ENCODE measurements around the gene SHROOM3.

SHROOM3 gene

GRCh38 chr4:76799718-76800117 lies 364.7 kb downstream of the SHROOM3 start:
- H3K36me3 ChIP-seq (ENCODE audit: insufficient read depth, insufficient read length, low read length) = no peaks in the 10 kb centered on the region
- H3K27me3 ChIP-seq (ENCODE audit: insufficient read depth, insufficient read length) = no peaks in the 10 kb centered on the region
- TF ChIP-seq ZNF274 (IDR thresholded peaks at IDR 0.05; ENCODE audit: low read depth, low read length) (no peak), SUZ12 (IDR thresholded peaks at IDR 0.05; ENCODE audit: extremely low read depth, insufficient read depth, insufficient read length) (no peak), YY1 (IDR thresholded peaks at IDR 0.05; ENCODE audit: insufficient read depth, insufficient read length) (no peak)
- H3K9ac ChIP-seq (ENCODE audit: insufficient read length, low read depth) = no peak overlapping the region
- H3K4me3 ChIP-seq (ENCODE audit: insufficient read length, low read depth) = no peak overlapping the region
- no peaks in the 10 kb centered on the region for H3K4me1 ChIP-seq (ENCODE audit: insufficient read depth, insufficient read length)
- H3K9me3 ChIP-seq (ENCODE audit: insufficient read depth, low read length) = no peaks in the 10 kb centered on the region
- DNase-seq (ENCODE audit: low read depth, low spot score) = no peak

DNA sequence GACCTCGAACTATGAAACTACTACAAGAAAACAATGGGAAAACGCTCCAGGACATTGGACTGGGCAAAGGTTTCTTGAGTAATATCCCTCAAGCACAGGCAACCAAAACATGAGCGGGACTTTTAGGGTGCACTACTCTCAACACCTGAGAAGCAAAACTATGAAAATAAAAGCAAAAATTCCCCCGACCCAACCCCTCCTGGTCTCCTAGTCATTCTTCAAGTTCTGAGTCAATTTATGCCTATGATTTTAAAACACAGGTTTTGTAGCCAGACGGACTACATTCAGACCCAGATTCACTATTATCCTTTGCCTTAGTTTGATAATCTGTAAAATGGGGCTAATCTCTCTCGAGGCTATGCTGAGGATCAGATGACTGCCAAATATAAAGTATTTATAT lies 365.9 kb downstream of the SHROOM3 start:
- Histone ChIP-seq H3K9me3 (ENCODE audit: insufficient read depth, low read length) (no peaks in the 10 kb centered on the region), H3K4me1 (ENCODE audit: insufficient read depth, insufficient read length) (no peaks in the 10 kb centered on the region), H3K4me3 (ENCODE audit: insufficient read length, low read depth) (no peak overlapping the region), H3K36me3 (ENCODE audit: insufficient read depth, insufficient read length, low read length) (no peaks in the 10 kb centered on the region), H3K9ac (ENCODE audit: insufficient read length, low read depth) (no peak overlapping the region), H3K27me3 (ENCODE audit: insufficient read depth, insufficient read length) (no peaks in the 10 kb centered on the region)
- DNase-seq (ENCODE audit: low read depth, low spot score) = no peak
- TF ChIP-seq SUZ12 (IDR thresholded peaks at IDR 0.05; ENCODE audit: extremely low read depth, insufficient read depth, insufficient read length) (no peak), ZNF274 (IDR thresholded peaks at IDR 0.05; ENCODE audit: low read depth, low read length) (no peak), YY1 (IDR thresholded peaks at IDR 0.05; ENCODE audit: insufficient read depth, insufficient read length) (no peak)

DNA sequence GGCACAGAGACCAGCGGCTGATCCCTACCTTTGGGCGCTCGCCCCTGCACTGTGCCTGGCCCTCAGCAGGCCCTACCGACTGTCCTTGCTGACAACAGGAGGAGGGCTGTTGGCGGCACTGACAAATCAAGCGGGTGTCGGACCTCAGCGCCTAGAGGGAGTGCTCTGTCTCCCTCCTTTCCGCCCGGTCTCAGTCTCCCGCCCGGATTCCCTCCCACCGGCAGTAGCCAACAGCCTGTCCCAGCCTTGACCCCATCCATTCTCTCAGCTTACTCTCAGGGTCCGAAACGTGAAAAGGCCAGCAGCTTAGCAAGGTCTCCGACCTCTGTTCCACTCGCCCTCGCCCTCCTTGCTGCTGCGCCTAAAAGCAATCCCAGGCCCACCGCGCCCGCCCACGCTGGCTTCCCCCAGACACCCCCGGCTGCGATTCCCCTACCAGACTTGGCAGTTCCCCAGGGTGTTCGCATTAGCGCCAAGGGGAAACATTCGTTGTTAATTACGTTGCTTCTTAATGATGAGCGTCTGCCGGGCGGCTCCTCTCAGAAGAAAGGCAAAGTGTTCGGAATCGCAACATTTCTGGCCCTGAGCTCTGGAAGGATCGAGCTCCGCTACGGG lies 366.7 kb downstream of the SHROOM3 start:
- no peak for TF ChIP-seq SUZ12 (IDR thresholded peaks at IDR 0.05; ENCODE audit: extremely low read depth, insufficient read depth, insufficient read length)
- TF ChIP-seq ZNF274 (IDR thresholded peaks at IDR 0.05; ENCODE audit: low read depth, low read length) = no peak
- no peak for TF ChIP-seq YY1 (IDR thresholded peaks at IDR 0.05; ENCODE audit: insufficient read depth, insufficient read length)
- DNase-seq (ENCODE audit: low read depth, low spot score) = no peak
- Histone ChIP-seq H3K9me3 (ENCODE audit: insufficient read depth, low read length) (0 out of 2 replicates have a peak, but pooled peaks cover 5% of the 10 kb centered on the region), H3K27me3 (ENCODE audit: insufficient read depth, insufficient read length) (no peaks in the 10 kb centered on the region), H3K36me3 (ENCODE audit: insufficient read depth, insufficient read length, low read length) (no peaks in the 10 kb centered on the region), H3K4me1 (ENCODE audit: insufficient read depth, insufficient read length) (no peaks in the 10 kb centered on the region), H3K9ac (ENCODE audit: insufficient read length, low read depth) (no peak overlapping the region), H3K4me3 (ENCODE audit: insufficient read length, low read depth) (no peak overlapping the region)

DNA sequence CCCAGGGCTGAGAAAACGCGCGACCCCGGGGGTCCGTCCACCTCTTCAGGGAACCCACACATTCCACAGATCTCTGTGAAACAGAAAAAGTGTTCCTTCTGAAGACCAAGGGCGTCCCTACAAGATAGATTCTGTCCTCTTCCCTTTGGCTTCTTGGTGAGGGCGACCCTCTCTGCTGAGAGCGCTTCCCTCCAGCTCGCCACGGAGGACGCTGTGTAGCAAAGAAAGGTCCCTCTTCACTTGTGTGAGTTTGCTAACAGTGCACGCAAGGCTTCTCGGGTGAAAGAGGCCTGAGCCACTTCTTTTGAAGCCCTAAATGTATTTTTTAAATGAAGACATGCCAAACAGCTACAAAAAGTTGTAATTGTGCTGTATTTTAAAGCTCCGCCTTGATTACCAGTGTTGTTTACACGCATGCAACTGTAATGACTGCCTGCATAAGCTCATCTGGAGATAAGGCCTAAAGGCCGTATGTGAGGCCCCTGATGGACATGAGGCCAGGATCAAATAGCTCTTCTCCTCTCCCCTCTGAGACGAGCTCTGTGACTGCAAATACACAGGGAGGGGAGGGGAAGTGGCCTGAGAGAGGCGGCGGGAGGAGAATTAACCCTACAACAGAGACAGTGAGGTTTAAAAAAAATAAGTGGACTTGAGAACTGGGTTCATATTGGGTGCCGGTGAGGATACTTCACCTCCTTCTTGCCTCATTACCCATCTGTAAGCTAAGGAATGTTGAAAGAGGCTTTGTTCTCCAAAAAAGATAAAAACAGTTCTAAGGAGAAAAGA lies 367.4 kb downstream of the SHROOM3 start:
- no peak overlapping the region for H3K9ac ChIP-seq (ENCODE audit: insufficient read length, low read depth)
- H3K4me1 ChIP-seq (ENCODE audit: insufficient read depth, insufficient read length) = no peaks in the 10 kb centered on the region
- DNase-seq (ENCODE audit: low read depth, low spot score) = no peak
- TF ChIP-seq YY1 (IDR thresholded peaks at IDR 0.05; ENCODE audit: insufficient read depth, insufficient read length) (no peak), ZNF274 (IDR thresholded peaks at IDR 0.05; ENCODE audit: low read depth, low read length) (no peak), SUZ12 (IDR thresholded peaks at IDR 0.05; ENCODE audit: extremely low read depth, insufficient read depth, insufficient read length) (no peak)
- H3K9me3 ChIP-seq (ENCODE audit: insufficient read depth, low read length) = 0 out of 2 replicates have a peak, but pooled peaks cover 10% of the 10 kb centered on the region
- H3K27me3 ChIP-seq (ENCODE audit: insufficient read depth, insufficient read length) = no peaks in the 10 kb centered on the region
- no peak overlapping the region for H3K4me3 ChIP-seq (ENCODE audit: insufficient read length, low read depth)
- no peaks in the 10 kb centered on the region for H3K36me3 ChIP-seq (ENCODE audit: insufficient read depth, insufficient read length, low read length)

GRCh38 chr4:76803522-76803921 lies 368.5 kb downstream of the SHROOM3 start:
- no peak overlapping the region for H3K9ac ChIP-seq (ENCODE audit: insufficient read length, low read depth)
- DNase-seq (ENCODE audit: low read depth, low spot score) = no peak
- H3K4me3 ChIP-seq (ENCODE audit: insufficient read length, low read depth) = no peak overlapping the region
- no peaks in the 10 kb centered on the region for H3K27me3 ChIP-seq (ENCODE audit: insufficient read depth, insufficient read length)
- H3K36me3 ChIP-seq (ENCODE audit: insufficient read depth, insufficient read length, low read length) = no peaks in the 10 kb centered on the region
- TF ChIP-seq SUZ12 (IDR thresholded peaks at IDR 0.05; ENCODE audit: extremely low read depth, insufficient read depth, insufficient read length) (no peak), ZNF274 (IDR thresholded peaks at IDR 0.05; ENCODE audit: low read depth, low read length) (no peak), YY1 (IDR thresholded peaks at IDR 0.05; ENCODE audit: insufficient read depth, insufficient read length) (no peak)
- H3K4me1 ChIP-seq (ENCODE audit: insufficient read depth, insufficient read length) = no peaks in the 10 kb centered on the region
- H3K9me3 ChIP-seq (ENCODE audit: insufficient read depth, low read length) = peaks cover 21% of the 10 kb centered on the region

DNA sequence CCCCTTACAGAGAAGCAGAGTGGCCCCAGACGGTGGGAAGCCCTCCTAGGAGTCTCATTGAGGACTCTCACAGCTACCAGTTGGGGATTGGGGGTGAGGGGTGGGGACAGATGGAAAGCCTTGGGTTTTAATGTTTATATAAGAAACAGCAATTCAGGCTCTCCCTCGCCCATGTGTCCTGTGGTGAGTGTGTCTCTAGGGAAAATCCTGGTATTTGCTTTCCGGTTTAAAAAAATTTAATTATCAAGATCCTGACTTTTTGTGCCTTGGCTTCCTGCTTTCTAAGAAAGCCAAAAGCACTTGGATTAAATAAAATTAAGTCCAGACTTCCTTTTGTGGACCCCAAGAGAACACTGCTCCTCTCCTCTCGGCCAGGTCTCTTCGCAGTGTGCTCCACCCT lies 369.1 kb downstream of the SHROOM3 start:
- no peak for DNase-seq (ENCODE audit: low read depth, low spot score)
- H3K9ac ChIP-seq (ENCODE audit: insufficient read length, low read depth) = no peak overlapping the region
- H3K4me3 ChIP-seq (ENCODE audit: insufficient read length, low read depth) = no peak overlapping the region
- no peaks in the 10 kb centered on the region for H3K4me1 ChIP-seq (ENCODE audit: insufficient read depth, insufficient read length)
- no peaks in the 10 kb centered on the region for H3K36me3 ChIP-seq (ENCODE audit: insufficient read depth, insufficient read length, low read length)
- TF ChIP-seq ZNF274 (IDR thresholded peaks at IDR 0.05; ENCODE audit: low read depth, low read length) = no peak
- peaks cover 26% of the 10 kb centered on the region for H3K9me3 ChIP-seq (ENCODE audit: insufficient read depth, low read length)
- H3K27me3 ChIP-seq (ENCODE audit: insufficient read depth, insufficient read length) = no peaks in the 10 kb centered on the region

DNA sequence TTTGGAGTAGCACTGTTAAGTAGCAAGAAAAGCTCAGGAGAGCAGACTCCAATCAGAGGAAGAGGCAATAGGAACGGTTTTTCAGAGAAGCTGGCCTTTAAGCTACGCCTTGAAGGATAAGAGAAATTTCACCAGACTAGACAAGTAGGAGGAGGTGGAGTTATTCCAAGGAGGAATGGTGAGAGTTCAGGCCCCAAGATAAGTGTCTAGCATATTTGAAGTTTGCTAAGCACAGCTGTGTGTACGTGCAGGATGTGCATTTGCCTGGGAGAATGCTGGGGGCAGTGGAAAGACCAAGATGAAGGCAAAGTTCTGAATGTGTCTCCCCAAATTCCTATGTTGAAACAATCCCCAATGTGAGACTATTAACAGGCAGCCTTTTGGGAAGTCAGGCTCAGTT lies 371.3 kb downstream of the SHROOM3 start:
- H3K27me3 ChIP-seq (ENCODE audit: insufficient read depth, insufficient read length) = no peaks in the 10 kb centered on the region
- peaks cover 26% of the 10 kb centered on the region for H3K9me3 ChIP-seq (ENCODE audit: insufficient read depth, low read length)
- no peak for DNase-seq (ENCODE audit: low read depth, low spot score)
- no peaks in the 10 kb centered on the region for H3K4me1 ChIP-seq (ENCODE audit: insufficient read depth, insufficient read length)
- no peaks in the 10 kb centered on the region for H3K36me3 ChIP-seq (ENCODE audit: insufficient read depth, insufficient read length, low read length)
- H3K4me3 ChIP-seq (ENCODE audit: insufficient read length, low read depth) = no peak overlapping the region
- H3K9ac ChIP-seq (ENCODE audit: insufficient read length, low read depth) = no peak overlapping the region
- no peak for TF ChIP-seq YY1 (IDR thresholded peaks at IDR 0.05; ENCODE audit: insufficient read depth, insufficient read length)
- no peak for TF ChIP-seq SUZ12 (IDR thresholded peaks at IDR 0.05; ENCODE audit: extremely low read depth, insufficient read depth, insufficient read length)
- no peak for TF ChIP-seq ZNF274 (IDR thresholded peaks at IDR 0.05; ENCODE audit: low read depth, low read length)

All from NT2/D1 (cell line).